AG09319 (cell line): ENCODE measurements around the gene HAPLN2.

ENCODE experiments used
- DNase-seq: peaks from one replicate; pipeline ENCODE4 v3.0.0-alpha.2; 2010; ENCODE audit warnings: low read depth; ENCODE audit errors: extremely low read depth
- CTCF ChIP-seq: IDR thresholded peaks from 2 replicates; pipeline ENCODE4 v1.5.1; 2011; ENCODE audit warnings: low read depth, mild to moderate bottlenecking, inconsistent platforms, low read length, moderate library complexity

HAPLN2 gene

GRCh38 chr1:156655904-156656516, 36.8 kb downstream of the HAPLN2 start:
- TF ChIP-seq CTCF = no peak
- no peak for DNase-seq

GRCh38 chr1:156656806-156657740, 37.9 kb downstream of the HAPLN2 start:
- DNase-seq = no peak
- peak; percentile 97 for TF ChIP-seq CTCF

- no peak for DNase-seq
- TF ChIP-seq CTCF = no peak
Observed at GRCh38 chr1:156657741-156658319, 38.6 kb downstream of the HAPLN2 start.

- no peak for DNase-seq
- no peak for TF ChIP-seq CTCF
Observed at GRCh38 chr1:156658496-156658895, 39.3 kb downstream of the HAPLN2 start.

- no peak for DNase-seq
- no peak for TF ChIP-seq CTCF
Observed at GRCh38 chr1:156658945-156659574, 39.8 kb downstream of the HAPLN2 start.

GRCh38 chr1:156659661-156659987, 40.4 kb downstream of the HAPLN2 start:
- DNase-seq = no peak
- no peak for TF ChIP-seq CTCF
